Natural killer cell (primary cell): ENCODE measurements around the gene PYCARD. TPM values are rescaled to one million over a fixed set of nuclear protein-coding genes. Genes with fewer than 3 reads are reported as not detected.

ENCODE experiments used
- ATAC-seq, 3 donors: fragments of 150-1000 bp in 2 of 3; fragments of 200-7000 bp in 1 of 3; cut with Tn5 transposase; 1 replicate in 1 of 3; 2 replicates in 2 of 3; pipeline ENCODE4 v1.10.0; 2021; ENCODE audit warnings: mild to moderate bottlenecking in 2 of 3, moderate library complexity in 2 of 3
- DNase-seq, 2 donors: peaks; one replicate each; pipeline versions ENCODE4 v3.0.0 to v3.0.0-alpha.2; 2013 to 2021; ENCODE audit warnings: mixed read lengths in 1 of 2
- H3K27ac ChIP-seq: one replicate; pipeline ENCODE4 v1.5.1; 2013; ENCODE audit warnings: mild to moderate bottlenecking, low read length
- H3K27me3 ChIP-seq: one replicate; pipeline ENCODE4 v1.6.1; 2013; ENCODE audit warnings: low read length; ENCODE audit not compliant: control insufficient read depth, insufficient read depth
- H3K36me3 ChIP-seq: one replicate; pipeline ENCODE4 v1.6.1; 2013; ENCODE audit warnings: low read length; ENCODE audit not compliant: control insufficient read depth, insufficient read depth
- H3K4me1 ChIP-seq: one replicate; pipeline ENCODE4 v1.6.1; 2013; ENCODE audit warnings: low read length; ENCODE audit not compliant: control insufficient read depth, insufficient read depth
- H3K4me3 ChIP-seq: one replicate; pipeline ENCODE4 v1.5.1; 2013; ENCODE audit warnings: low read length
- H3K9me3 ChIP-seq: one replicate; pipeline ENCODE4 v1.6.1; 2013; ENCODE audit warnings: low read length; ENCODE audit not compliant: control insufficient read depth, insufficient read depth
- H3K27ac Mint-ChIP-seq, 2 donors: one replicate each; pipeline ENCODE4 v1.8.0; 2022; ENCODE audit warnings: mild to moderate bottlenecking in 2 of 2, mixed read lengths in 2 of 2, moderate library complexity in 1 of 2
- H3K27me3 Mint-ChIP-seq, 2 donors: one replicate each; pipeline ENCODE4 v1.8.0; 2022; ENCODE audit warnings: low read depth in 2 of 2, mixed read lengths in 2 of 2
- H3K36me3 Mint-ChIP-seq: one replicate; pipeline ENCODE4 v1.8.0; 2022; ENCODE audit warnings: mixed read lengths
- H3K4me1 Mint-ChIP-seq, 2 donors: one replicate each; pipeline ENCODE4 v1.8.0; 2022; ENCODE audit warnings: mixed read lengths in 2 of 2
- H3K4me3 Mint-ChIP-seq: one replicate; pipeline ENCODE4 v1.8.0; 2022; ENCODE audit warnings: mild to moderate bottlenecking, moderate library complexity, mixed read lengths
- H3K9me3 Mint-ChIP-seq, 2 donors: one replicate each; pipeline ENCODE4 v1.8.0; 2022; ENCODE audit warnings: mixed read lengths in 2 of 2
- WGBS: methylation state at CpG from one replicate; pipeline ENCODE4 v1.1.7; 2013; ENCODE audit warnings: missing lambda C conversion rate; ENCODE audit not compliant: insufficient coverage; 5-methylcytosine and 5-hydroxymethylcytosine counted together
- intact Hi-C: fragments of 100-400 bp; cut with micrococcal nuclease; formaldehyde crosslinking; loops from one replicate; pipeline ENCODE4 v1.14.2; 2022
- total RNA-seq, 4 donors: library from RNA; stranded (reverse); fragments of 120-200 nt in 1 of 4; gene quantifications; one replicate each; pipeline versions ENCODE4 v1.2.3 to v1.2.4, GENCODE V29; 2013 to 2022
- TF ChIP-seq, protein P1 (sequence below): fragments of 200-600 bp; IDR thresholded peaks from one replicate; pipeline ENCODE4 v1.8.0; 2022; ENCODE audit warnings: antibody characterized with exemption

PYCARD gene
- total RNA-seq, 3 donors from 2014 or later (not counting 1 experiment from before 2014, with no cell fraction given) = 29.7 to 38.1 (median 37.6) TPM

- H3K36me3 Mint-ChIP-seq = no peaks in the 10 kb centered on the region
These were observed 11.5 kb upstream of the PYCARD start, which contains the start of gene TRIM72 for GRCh38 chr16:31213877-31214707. Gene TRIM72 (plus strand): TSS chr16:31214119. CDS start chr16:31214739, 620 bp downstream.

GRCh38 chr16:31213342-31213741 is 10.8 kb upstream of the PYCARD start:
- no peak overlapping the region for H3K27ac Mint-ChIP-seq

More at GRCh38 chr16:31213877-31214707, 11.5 kb upstream of the PYCARD start, which contains the start of gene TRIM72:
- H3K27me3 Mint-ChIP-seq = peaks cover 25 to 35% of the 10 kb centered on the region in 2 donors
- H3K9me3 ChIP-seq = no peaks in the 10 kb centered on the region
- 90% methylated on average over 24 of the region's 25 CpGs for WGBS
- ATAC-seq (no peak), DNase-seq (no peak)
- no peak within 1 kb of the TSS for H3K4me3 ChIP-seq
- TF ChIP-seq, protein P1, sequence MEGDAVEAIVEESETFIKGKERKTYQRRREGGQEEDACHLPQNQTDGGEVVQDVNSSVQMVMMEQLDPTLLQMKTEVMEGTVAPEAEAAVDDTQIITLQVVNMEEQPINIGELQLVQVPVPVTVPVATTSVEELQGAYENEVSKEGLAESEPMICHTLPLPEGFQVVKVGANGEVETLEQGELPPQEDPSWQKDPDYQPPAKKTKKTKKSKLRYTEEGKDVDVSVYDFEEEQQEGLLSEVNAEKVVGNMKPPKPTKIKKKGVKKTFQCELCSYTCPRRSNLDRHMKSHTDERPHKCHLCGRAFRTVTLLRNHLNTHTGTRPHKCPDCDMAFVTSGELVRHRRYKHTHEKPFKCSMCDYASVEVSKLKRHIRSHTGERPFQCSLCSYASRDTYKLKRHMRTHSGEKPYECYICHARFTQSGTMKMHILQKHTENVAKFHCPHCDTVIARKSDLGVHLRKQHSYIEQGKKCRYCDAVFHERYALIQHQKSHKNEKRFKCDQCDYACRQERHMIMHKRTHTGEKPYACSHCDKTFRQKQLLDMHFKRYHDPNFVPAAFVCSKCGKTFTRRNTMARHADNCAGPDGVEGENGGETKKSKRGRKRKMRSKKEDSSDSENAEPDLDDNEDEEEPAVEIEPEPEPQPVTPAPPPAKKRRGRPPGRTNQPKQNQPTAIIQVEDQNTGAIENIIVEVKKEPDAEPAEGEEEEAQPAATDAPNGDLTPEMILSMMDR = no peak
- H3K27me3 ChIP-seq = peaks cover 26% of the 10 kb centered on the region
- peaks cover 18 to 22% of the 10 kb centered on the region in 2 donors for H3K4me1 Mint-ChIP-seq
- intact Hi-C loops = no loop called here
- no peaks in the 10 kb centered on the region for H3K9me3 Mint-ChIP-seq
- peaks cover 29% of the 10 kb centered on the region for H3K4me1 ChIP-seq
- H3K4me3 Mint-ChIP-seq = peak within 1 kb of the TSS; percentile 68
- H3K36me3 ChIP-seq = no peaks in the 10 kb centered on the region
- no peak within 1 kb of the TSS for H3K27ac Mint-ChIP-seq
- H3K27ac ChIP-seq = no peak within 1 kb of the TSS

GRCh38 chr16:31206776-31207175 is 4.2 kb upstream of the PYCARD start:
- H3K4me1 ChIP-seq = peaks cover 9% of the 10 kb centered on the region
- no peak overlapping the region for H3K27ac ChIP-seq
- TF ChIP-seq, protein P1 = no peak
- DNase-seq (no peak), ATAC-seq (no peak)
- Mint-ChIP-seq H3K9me3 (no peaks in the 10 kb centered on the region), H3K36me3 (no peaks in the 10 kb centered on the region), H3K4me3 (no peak overlapping the region), H3K27ac (no peak overlapping the region), H3K4me1 (peaks cover 14 to 36% of the 10 kb centered on the region in 2 donors), H3K27me3 (peaks cover 0 to 1% of the 10 kb centered on the region in 2 donors)
- 70% methylated on average over 6 of the region's 6 CpGs for WGBS
- intact Hi-C loops = no loop called here
- no peaks in the 10 kb centered on the region for H3K27me3 ChIP-seq
- no peaks in the 10 kb centered on the region for H3K9me3 ChIP-seq
- no peaks in the 10 kb centered on the region for H3K36me3 ChIP-seq
- H3K4me3 ChIP-seq = no peak overlapping the region

More at GRCh38 chr16:31213342-31213741, 10.8 kb upstream of the PYCARD start:
- intact Hi-C loops = no loop called here
- H3K27me3 Mint-ChIP-seq = peaks cover 25 to 28% of the 10 kb centered on the region in 2 donors
- Histone ChIP-seq H3K4me1 (peaks cover 29% of the 10 kb centered on the region), H3K27ac (no peak overlapping the region), H3K4me3 (no peak overlapping the region), H3K36me3 (no peaks in the 10 kb centered on the region), H3K9me3 (no peaks in the 10 kb centered on the region), H3K27me3 (peaks cover 26% of the 10 kb centered on the region)
- H3K4me1 Mint-ChIP-seq = peaks cover 18 to 23% of the 10 kb centered on the region in 2 donors
- DNase-seq (no peak), ATAC-seq (no peak)
- WGBS = 100% methylated on average over 1 of the region's 1 CpG
- TF ChIP-seq, protein P1 = no peak
- no peaks in the 10 kb centered on the region for H3K36me3 Mint-ChIP-seq
- peak overlapping the region; percentile 25 for H3K4me3 Mint-ChIP-seq
- no peaks in the 10 kb centered on the region for H3K9me3 Mint-ChIP-seq
